ENCODE measurements around the gene ADAMTS14. TPM values are rescaled to one million over a fixed set of nuclear protein-coding genes. Genes with fewer than 3 reads are reported as not detected.
A peak's percentile ranks its signal among the peaks of the same experiment; 100 is the strongest.

Gene ADAMTS14
- total and polyA plus RNA-seq, 8 donors, result 0.33 to 9.4 (median 3.9) TPM; not detected in 2

DNA sequence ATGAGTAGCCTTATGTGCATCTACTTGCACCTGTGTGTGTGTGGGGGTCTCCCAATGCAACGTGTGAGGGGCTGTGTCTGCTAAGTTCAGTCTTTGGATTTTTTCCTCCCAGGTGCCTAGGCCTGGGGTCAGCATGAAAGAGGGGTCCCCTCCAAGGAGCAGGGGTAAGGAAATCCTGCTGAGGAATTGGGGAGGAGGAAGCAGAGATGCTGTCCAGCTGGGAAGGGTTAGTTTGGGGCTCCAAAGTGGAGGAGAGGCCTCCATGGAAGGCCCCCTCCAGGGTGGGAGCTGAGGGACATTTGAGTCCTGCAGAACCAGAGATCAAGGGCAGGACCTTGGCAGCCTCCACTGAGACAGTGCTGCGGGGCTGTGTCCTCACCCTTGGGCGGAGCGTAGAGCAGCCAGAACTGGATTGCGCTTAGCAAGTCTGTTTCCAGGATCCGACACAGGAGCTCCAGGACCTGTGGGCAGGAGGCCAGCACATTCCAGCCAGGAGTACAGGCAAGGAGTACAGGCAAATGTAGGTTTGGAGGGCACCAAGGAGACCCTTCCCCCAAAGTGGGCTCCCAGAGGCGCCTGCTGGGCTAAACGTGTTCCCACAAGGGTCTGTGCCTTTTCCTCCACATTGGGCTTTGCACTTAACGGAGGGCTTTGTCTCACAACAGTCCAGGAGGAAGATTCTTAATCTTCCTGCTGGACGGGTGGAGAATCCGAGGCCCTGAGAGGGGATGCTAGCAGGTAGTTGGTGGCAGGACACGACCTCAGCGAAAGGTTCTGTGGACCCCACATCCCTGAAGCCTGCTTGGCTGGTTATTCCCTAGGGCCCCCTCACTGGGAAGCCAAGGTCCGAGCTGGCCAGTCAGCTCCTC lies 102.7 kb downstream of the ADAMTS14 start:
- WGBS, 5 donors, result 39 to 58% (median 54%) methylated on average over 12 to 14 of the region's 14 CpGs
- peak; percentile 50 to 82 for DNase-seq

DNA sequence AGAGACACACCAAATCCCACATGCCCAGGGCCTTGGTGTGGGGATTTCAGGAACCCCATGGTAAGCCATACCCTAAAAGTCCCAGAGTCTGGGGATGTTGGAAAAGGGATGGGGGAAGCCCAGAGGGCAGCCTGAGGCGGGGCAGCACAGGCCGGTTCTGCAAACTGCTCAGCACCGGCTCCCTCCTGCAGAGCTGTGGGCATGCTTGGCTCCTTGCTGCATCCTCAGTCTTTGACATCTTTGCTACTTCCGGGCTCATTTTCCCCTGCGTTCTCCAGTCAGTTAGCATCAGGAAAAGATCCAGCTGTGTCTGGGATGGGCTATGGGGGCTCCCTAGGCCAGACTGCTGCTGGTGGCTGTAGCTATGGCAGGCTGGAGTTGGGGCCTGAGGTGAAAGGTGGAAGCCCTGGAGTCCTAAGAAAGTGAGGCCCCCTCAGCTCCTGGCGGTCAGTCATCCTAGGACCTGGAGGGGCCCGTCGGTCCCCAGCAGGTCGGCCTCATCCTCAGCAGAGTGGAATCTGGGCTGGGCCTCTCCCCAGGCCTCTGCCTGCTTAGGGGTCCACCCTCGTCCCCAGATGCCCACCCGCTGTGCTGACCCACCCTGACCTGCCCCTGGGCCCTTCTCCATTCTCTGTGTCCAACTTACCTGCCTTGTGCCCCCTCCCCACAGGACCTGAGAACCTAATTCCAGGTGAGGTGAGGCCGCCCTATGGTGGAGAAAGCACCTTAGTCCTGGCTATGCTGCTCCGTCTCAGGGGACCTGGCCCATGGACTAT lies 103.6 kb downstream of the ADAMTS14 start:
- no peaks in the 10 kb centered on the region for H3K9me3 ChIP-seq
- no peaks in the 10 kb centered on the region for H3K36me3 ChIP-seq
- WGBS, 5 donors, result 75 to 87% (median 81%) methylated on average over 9 to 13 of the region's 13 CpGs
- TF ChIP-seq, protein P1, sequence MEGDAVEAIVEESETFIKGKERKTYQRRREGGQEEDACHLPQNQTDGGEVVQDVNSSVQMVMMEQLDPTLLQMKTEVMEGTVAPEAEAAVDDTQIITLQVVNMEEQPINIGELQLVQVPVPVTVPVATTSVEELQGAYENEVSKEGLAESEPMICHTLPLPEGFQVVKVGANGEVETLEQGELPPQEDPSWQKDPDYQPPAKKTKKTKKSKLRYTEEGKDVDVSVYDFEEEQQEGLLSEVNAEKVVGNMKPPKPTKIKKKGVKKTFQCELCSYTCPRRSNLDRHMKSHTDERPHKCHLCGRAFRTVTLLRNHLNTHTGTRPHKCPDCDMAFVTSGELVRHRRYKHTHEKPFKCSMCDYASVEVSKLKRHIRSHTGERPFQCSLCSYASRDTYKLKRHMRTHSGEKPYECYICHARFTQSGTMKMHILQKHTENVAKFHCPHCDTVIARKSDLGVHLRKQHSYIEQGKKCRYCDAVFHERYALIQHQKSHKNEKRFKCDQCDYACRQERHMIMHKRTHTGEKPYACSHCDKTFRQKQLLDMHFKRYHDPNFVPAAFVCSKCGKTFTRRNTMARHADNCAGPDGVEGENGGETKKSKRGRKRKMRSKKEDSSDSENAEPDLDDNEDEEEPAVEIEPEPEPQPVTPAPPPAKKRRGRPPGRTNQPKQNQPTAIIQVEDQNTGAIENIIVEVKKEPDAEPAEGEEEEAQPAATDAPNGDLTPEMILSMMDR (IDR thresholded peaks at IDR 0.05), result no peak
- no peak for TF ChIP-seq EP300 (IDR thresholded peaks at IDR 0.05)
- no peak for TF ChIP-seq POLR2A (IDR thresholded peaks at IDR 0.05)
- no peak for TF ChIP-seq POLR2AphosphoS5 (IDR thresholded peaks at IDR 0.05)
- intact Hi-C loops (cut with DNase I; ENCODE audit: low total_unique reads), result no loop called here
- H3K27me3 ChIP-seq, result no peaks in the 10 kb centered on the region
- peak; percentile 17 to 35 for DNase-seq
- no peak overlapping the region for H3K4me3 ChIP-seq
- no peak overlapping the region for H3K27ac ChIP-seq
- peaks cover 0 to 6% (median 0%) of the 10 kb centered on the region in 4 donors for H3K4me1 ChIP-seq

More for the DNA sequence above, 102.7 kb downstream of the ADAMTS14 start:
- TF ChIP-seq, protein P1 (IDR thresholded peaks at IDR 0.05), result no peak
- no peak for TF ChIP-seq POLR2AphosphoS5 (IDR thresholded peaks at IDR 0.05)
- no peak for TF ChIP-seq EP300 (IDR thresholded peaks at IDR 0.05)
- no peak for TF ChIP-seq POLR2A (IDR thresholded peaks at IDR 0.05)
- Histone ChIP-seq H3K9me3 (no peaks in the 10 kb centered on the region), H3K4me1 (peaks cover 0 to 6% (median 0%) of the 10 kb centered on the region in 4 donors), H3K4me3 (no peak overlapping the region), H3K27ac (no peak overlapping the region), H3K27me3 (no peaks in the 10 kb centered on the region), H3K36me3 (no peaks in the 10 kb centered on the region)
- intact Hi-C loops (cut with DNase I; ENCODE audit: low total_unique reads), result no loop called here

DNA sequence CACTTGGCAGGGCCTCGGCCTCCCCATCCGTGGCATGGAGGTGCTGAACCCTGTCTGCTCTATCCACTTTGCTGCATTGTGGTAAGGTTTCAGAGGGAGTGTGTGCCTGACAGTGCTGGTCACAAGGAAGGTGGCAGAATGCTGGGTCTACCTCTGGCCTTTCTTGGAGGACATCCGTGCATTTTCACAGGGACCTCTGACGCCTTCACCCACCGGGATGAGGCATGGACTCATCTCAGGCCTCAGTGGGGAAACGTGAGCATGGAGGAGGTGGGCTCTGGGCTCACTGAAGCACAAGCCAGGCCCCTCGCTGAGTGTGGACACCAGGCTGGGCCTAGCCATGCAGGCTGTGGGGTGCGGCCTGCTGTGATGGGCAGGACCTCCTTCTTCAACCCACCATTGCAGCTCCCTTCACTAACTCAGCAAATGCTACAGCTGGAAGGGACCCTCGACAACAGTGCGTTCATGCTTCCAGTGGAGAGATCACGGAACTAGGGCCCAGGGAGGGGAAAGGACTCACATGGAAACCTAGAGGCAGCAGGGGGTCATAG lies 104.2 kb downstream of the ADAMTS14 start:
- intact Hi-C loops (cut with DNase I; ENCODE audit: low total_unique reads), result no loop called here
- peaks cover 0 to 6% (median 0%) of the 10 kb centered on the region in 4 donors for H3K4me1 ChIP-seq
- H3K27ac ChIP-seq, result no peak overlapping the region
- WGBS, 5 donors, result 81 to 96% (median 90%) methylated on average over 8 to 11 of the region's 11 CpGs
- no peaks in the 10 kb centered on the region for H3K36me3 ChIP-seq
- TF ChIP-seq POLR2A (IDR thresholded peaks at IDR 0.05), result no peak
- TF ChIP-seq EP300 (IDR thresholded peaks at IDR 0.05), result no peak
- TF ChIP-seq, protein P1 (IDR thresholded peaks at IDR 0.05), result no peak
- no peak for TF ChIP-seq POLR2AphosphoS5 (IDR thresholded peaks at IDR 0.05)
- H3K9me3 ChIP-seq, result no peaks in the 10 kb centered on the region
- no peaks in the 10 kb centered on the region for H3K27me3 ChIP-seq
- H3K4me3 ChIP-seq, result no peak overlapping the region
- DNase-seq, result peak in 1 of 2 donors; percentile 16

Measured in stomach (tissue), 9 donors.